GM12873 (cell line): Measurements from ENCODE around the gene FAM78A.

Source experiments
- CTCF ChIP-seq: IDR thresholded peaks from 2 replicates; pipeline ENCODE4 v1.5.1; 2012; ENCODE audit warnings: low read depth, mild to moderate bottlenecking, moderate library complexity, low read length, control low read depth; ENCODE audit not compliant: insufficient read depth; ENCODE audit errors: missing control alignments

FAM78A gene

GRCh38 chr9:131236161-131236560 lies 40.1 kb downstream of the FAM78A start:
- no peak for TF ChIP-seq CTCF

- no peak for TF ChIP-seq CTCF
Measured at GRCh38 chr9:131235480-131235851, 40.8 kb downstream of the FAM78A start.

GRCh38 chr9:131234799-131235479 lies 41.4 kb downstream of the FAM78A start:
- no peak for TF ChIP-seq CTCF

- no peak for TF ChIP-seq CTCF
Measured at GRCh38 chr9:131233995-131234394, 42.3 kb downstream of the FAM78A start.

- no peak for TF ChIP-seq CTCF
Measured at GRCh38 chr9:131233556-131233955, 42.8 kb downstream of the FAM78A start.

GRCh38 chr9:131228988-131229387 lies 47.3 kb downstream of the FAM78A start:
- no peak for TF ChIP-seq CTCF

GRCh38 chr9:131227959-131228460 lies 48.3 kb downstream of the FAM78A start:
- TF ChIP-seq CTCF = no peak
